Loucy (cell line): ENCODE data around the gene SRGAP2C.
"Not testable (repeated sequence)": the region's sequence is repeated elsewhere in the genome, so short reads cannot be mapped to it uniquely, and the experiment has no call there.

Experiments used
- CTCF ChIP-seq: fragments of 200-600 bp; sonication (generic); conservative IDR thresholded peaks from 2 replicates; pipeline ENCODE4 v1.5.1; 2014; ENCODE audit warnings: mild to moderate bottlenecking, antibody characterized with exemption, low read length
- EZH2phosphoT487 ChIP-seq: fragments of 200-600 bp; IDR thresholded peaks from 2 replicates; pipeline ENCODE4 v1.6.1; 2018; ENCODE audit warnings: antibody characterized with exemption, mild to moderate bottlenecking, moderate library complexity, borderline replicate concordance

GRCh38 chr1:121307759-121308158 lies 123.0 kb downstream of the SRGAP2C start:
- TF ChIP-seq CTCF, EZH2phosphoT487: not testable (repeated sequence)
